Activated effector memory CD4-positive, alpha-beta T cell treated with anti-CD3 and anti-CD28 coated beads, Interleukin-2, amount 50 U/mL, for 16 hours (primary cell): Measurements from ENCODE around the gene CCL24.
"Not testable (repeated sequence)": the region's sequence is repeated elsewhere in the genome, so short reads cannot be mapped to it uniquely, and the experiment has no call there.

ENCODE experiments used
- DNase-seq: peaks from one replicate; pipeline ENCODE4 v3.0.0-alpha.2; 2020

CCL24 gene

GRCh38 chr7:75813781-75814236, at the start of gene CCL24:
Gene CCL24, minus strand, starts transcription at chr7:75813806. Its CDS starts 91 bp downstream, at chr7:75813715.
- no peak for DNase-seq

- no peak for DNase-seq
Observed at GRCh38 chr7:75861636-75862035, 48.0 kb upstream of the CCL24 start.

GRCh38 chr7:75858410-75858809, 44.8 kb upstream of the CCL24 start:
- no peak for DNase-seq

GRCh38 chr7:75856536-75856935, 42.9 kb upstream of the CCL24 start:
- no peak for DNase-seq

- not testable (repeated sequence) for DNase-seq
Observed at GRCh38 chr7:75854813-75855345, 41.3 kb upstream of the CCL24 start.

GRCh38 chr7:75854233-75854632, 40.6 kb upstream of the CCL24 start:
- no peak for DNase-seq

- DNase-seq: no peak
Observed at GRCh38 chr7:75850235-75850634, 36.6 kb upstream of the CCL24 start.

- DNase-seq: no peak
Observed at GRCh38 chr7:75849573-75849972, 36.0 kb upstream of the CCL24 start.

- DNase-seq: no peak
Observed at GRCh38 chr7:75847707-75848106, 34.1 kb upstream of the CCL24 start.

- DNase-seq: not testable (repeated sequence)
Observed at GRCh38 chr7:75845132-75845531, 31.5 kb upstream of the CCL24 start.

GRCh38 chr7:75844158-75844557, 30.6 kb upstream of the CCL24 start:
- no peak for DNase-seq

GRCh38 chr7:75843613-75844116, 30.1 kb upstream of the CCL24 start:
- DNase-seq: no peak

- peak; percentile 69 for DNase-seq
Observed at GRCh38 chr7:75842836-75843446, 29.3 kb upstream of the CCL24 start.

GRCh38 chr7:75840029-75840428, 26.4 kb upstream of the CCL24 start:
- no peak for DNase-seq

- DNase-seq: not testable (repeated sequence)
Observed at GRCh38 chr7:75838281-75838930, 24.8 kb upstream of the CCL24 start.

- no peak for DNase-seq
Observed at GRCh38 chr7:75836798-75837197, 23.2 kb upstream of the CCL24 start.

GRCh38 chr7:75835688-75836285, 22.2 kb upstream of the CCL24 start:
- DNase-seq: no peak

- not testable (repeated sequence) for DNase-seq
Observed at GRCh38 chr7:75833662-75834061, 20.1 kb upstream of the CCL24 start.

- no peak for DNase-seq
Observed at GRCh38 chr7:75830978-75831377, 17.4 kb upstream of the CCL24 start.

- not testable (repeated sequence) for DNase-seq
Observed at GRCh38 chr7:75829656-75830055, 16.1 kb upstream of the CCL24 start.

- no peak for DNase-seq
Observed at GRCh38 chr7:75823198-75823910, 9.7 kb upstream of the CCL24 start.

GRCh38 chr7:75820688-75821087, 7.1 kb upstream of the CCL24 start:
- no peak for DNase-seq

GRCh38 chr7:75819711-75820110, 6.1 kb upstream of the CCL24 start:
- no peak for DNase-seq
